Hepatic stellate cell (primary cell): ENCODE measurements around the gene PTGFRN.

Source experiments
- DNase-seq: peaks from one replicate; pipeline ENCODE4 v3.0.0; 2011; ENCODE audit warnings: low spot score

PTGFRN gene

DNA sequence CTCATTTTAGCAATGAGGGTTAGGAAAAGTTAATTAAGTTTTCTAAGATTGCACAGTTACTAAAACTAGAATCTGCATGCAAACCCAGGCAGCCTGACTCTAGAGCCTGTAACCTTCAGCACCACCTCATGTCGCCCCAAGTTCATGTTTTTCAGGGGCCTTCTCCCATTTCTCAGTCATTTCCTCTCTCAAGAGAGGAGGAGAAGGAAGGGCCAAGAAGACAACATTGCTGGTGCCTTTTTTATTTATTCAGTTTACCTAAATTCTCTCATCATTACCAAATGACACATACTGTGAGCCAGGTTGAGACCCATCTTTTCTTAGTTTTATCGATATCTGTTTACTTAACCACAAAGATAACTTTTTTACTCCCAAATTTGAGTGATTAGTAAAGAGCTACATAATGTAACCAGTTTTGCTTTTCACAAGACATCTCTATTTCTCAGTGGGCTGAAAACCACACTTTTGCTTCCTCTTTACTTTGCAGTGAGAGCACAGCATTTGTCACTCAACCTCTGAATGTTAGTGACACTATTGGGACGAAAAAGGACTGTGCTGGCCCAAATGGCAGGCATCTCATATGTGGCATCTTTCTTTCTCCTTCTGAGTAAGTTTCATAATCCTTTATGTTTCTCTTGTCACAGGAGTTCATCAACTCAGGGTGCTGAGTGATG lies 91.7 kb downstream of the PTGFRN start, which contains the start of gene CD101:
Gene CD101, plus strand, starts transcription at position 507 of the 674 bp plus-strand sequence. Its CDS starts 58 bp downstream, at position 565.
- DNase-seq: no peak

GRCh38 chr1:117003223-117003875 lies 93.6 kb downstream of the PTGFRN start:
- no peak for DNase-seq

- no peak for DNase-seq
Measured at GRCh38 chr1:117007719-117008013, 98.0 kb downstream of the PTGFRN start.

GRCh38 chr1:117008656-117009055 lies 98.9 kb downstream of the PTGFRN start:
- no peak for DNase-seq

DNA sequence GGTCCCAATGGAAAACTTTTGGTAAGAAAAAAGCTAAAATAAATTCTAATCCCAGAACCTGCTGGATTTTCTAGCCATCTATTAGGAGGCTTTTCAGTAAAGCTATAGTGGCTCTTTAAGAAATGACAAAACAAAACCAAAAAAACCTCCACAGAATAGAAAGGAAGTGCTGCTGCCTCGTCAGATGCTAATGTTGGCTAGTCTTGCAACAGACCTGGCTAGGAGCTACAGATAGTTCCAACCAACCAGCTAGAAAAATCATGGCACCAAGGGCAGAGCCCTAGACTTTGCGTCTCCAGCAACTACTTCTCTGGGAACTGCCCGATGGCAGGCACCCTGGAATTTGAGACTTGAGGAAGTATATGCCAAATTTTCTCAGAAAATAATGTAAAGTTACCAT lies 99.4 kb downstream of the PTGFRN start:
- DNase-seq: no peak

- DNase-seq: no peak
Measured at GRCh38 chr1:117010310-117010969, 100.7 kb downstream of the PTGFRN start.

DNA sequence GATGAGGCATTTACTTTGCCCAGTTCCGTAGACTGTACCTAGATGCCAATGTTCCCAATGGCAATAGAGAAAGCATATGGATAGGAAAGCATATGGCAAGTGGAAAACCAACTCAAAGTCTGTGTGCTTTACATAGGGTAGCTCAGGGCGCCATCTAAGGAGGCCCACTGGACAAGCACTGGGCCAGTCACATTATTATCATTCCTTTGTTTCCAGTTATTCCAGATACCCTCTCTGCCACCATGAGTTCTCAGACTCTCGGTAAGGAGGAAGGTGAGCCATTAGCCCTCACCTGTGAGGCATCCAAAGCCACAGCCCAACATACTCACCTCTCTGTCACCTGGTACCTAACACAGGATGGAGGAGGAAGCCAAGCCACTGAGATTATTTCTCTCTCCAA lies 101.6 kb downstream of the PTGFRN start:
- no peak for DNase-seq

- DNase-seq: no peak
Measured at GRCh38 chr1:117013309-117013858, 103.7 kb downstream of the PTGFRN start.

DNA sequence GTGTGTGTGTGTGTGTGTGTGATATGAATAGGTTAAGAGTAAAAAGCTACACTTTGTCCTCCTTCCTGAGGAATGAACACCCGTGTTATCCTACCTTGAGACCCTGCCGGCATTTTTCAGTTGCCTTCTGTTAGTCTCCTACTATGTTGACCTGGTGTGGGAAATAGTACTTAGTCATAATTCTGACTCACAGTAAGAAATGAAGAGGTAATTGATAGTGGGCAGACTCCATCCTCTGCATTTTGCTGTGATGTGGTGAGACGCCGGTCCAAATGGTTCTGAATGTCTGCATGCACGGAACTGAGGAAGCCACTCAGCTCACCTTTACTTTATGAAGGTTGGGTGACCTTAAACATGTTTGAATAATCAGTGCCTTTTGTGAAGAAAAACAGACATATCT lies 104.5 kb downstream of the PTGFRN start:
- no peak for DNase-seq

GRCh38 chr1:117015724-117016123 lies 106.0 kb downstream of the PTGFRN start:
- DNase-seq: no peak

DNA sequence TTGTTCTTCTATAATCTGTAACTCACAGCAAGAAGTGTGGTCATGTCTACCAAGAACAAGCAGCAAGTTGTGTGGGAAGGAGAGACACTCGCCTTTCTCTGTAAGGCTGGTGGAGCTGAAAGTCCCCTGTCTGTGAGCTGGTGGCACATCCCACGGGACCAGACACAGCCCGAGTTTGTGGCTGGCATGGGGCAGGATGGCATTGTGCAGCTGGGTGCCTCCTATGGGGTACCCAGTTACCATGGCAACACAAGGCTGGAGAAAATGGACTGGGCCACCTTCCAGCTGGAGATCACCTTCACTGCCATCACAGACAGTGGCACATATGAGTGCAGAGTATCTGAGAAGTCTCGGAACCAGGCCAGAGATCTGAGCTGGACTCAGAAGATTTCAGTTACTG lies 107.3 kb downstream of the PTGFRN start:
- no peak for DNase-seq

GRCh38 chr1:117017648-117018047 lies 107.9 kb downstream of the PTGFRN start:
- no peak for DNase-seq

GRCh38 chr1:117020526-117021156 lies 110.9 kb downstream of the PTGFRN start:
- DNase-seq: no peak

- no peak for DNase-seq
Measured at GRCh38 chr1:117022114-117022513, 112.4 kb downstream of the PTGFRN start.

DNA sequence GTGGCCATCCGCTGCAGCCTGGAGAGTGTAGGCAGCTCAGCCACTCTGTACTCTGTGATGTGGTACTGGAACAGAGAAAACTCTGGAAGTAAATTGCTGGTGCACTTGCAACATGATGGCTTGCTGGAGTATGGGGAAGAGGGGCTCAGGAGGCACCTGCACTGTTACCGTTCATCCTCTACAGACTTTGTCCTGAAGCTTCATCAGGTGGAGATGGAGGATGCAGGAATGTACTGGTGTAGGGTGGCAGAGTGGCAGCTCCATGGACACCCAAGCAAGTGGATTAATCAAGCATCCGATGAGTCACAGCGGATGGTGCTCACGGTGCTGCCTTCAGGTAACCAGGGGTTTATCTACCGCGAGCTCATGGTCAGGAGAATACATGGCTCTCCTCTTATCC lies 115.9 kb downstream of the PTGFRN start:
- DNase-seq: no peak

GRCh38 chr1:117026361-117026760 lies 116.6 kb downstream of the PTGFRN start:
- no peak for DNase-seq

DNA sequence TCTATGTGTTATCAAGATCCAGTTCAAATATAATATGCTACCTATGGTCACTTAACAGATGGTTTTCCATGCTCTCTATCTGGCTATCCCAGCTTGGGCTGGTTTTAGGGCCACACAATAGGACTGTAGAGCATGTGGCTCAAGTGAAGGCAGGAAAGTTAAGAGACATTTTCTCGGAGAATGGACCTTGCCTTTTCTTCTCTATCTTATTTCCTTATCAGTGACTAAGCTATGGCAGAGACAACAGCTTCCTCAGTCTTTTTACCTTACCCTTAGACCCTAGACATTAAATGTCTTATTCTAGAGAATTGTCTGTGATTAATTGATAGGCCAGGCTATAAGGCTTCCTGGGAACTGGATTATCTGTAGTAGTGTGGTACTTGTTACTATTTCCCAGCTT lies 120.0 kb downstream of the PTGFRN start:
- DNase-seq: no peak

DNA sequence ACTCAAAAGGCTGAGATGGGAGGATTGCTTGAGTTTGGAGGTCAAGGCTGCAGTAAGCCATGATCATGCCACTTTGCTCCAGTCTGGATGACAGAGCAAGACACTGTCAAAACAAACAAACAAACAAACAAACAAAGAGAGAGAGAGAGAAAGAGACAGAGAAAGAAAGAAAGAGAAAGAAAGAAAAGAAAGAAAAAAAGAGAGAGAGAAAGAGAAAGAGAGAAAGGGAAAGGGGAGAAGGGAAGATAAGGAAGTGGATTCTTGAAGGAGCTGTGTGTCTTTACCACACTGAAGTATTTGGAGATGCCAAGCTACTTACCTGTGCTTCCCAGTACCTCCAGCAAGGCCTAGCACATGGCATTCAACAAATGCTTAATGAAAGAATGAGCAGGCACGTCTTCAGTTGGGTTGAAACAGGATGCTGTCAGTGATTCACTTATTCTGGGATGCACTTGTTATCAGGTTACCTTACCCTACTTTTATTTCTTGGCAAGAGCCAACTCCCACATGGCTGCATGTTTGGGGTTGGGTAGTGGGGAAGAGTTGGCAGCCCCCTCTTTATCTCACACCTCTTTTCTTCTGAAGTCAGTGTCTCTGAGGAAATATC lies 120.7 kb downstream of the PTGFRN start:
- no peak for DNase-seq

DNA sequence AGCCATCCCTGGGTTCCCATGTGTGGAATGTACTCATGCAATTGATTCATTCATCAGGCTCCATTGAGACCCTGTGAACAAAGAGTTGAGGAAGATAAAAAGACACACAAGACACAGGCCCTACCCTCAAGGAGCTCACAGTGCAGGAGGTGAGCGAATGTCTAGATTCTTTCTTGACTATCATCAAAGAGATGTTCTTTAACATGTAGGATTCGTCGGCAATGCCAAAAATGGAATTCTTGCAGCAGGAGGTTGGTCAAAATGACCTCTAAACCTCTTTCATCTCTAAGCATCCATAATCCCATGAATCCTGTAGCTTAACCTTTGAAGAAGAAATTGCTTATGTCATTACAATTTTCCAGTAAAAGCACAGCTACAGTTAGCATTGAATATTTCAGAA lies 122.5 kb downstream of the PTGFRN start:
- DNase-seq: no peak

DNA sequence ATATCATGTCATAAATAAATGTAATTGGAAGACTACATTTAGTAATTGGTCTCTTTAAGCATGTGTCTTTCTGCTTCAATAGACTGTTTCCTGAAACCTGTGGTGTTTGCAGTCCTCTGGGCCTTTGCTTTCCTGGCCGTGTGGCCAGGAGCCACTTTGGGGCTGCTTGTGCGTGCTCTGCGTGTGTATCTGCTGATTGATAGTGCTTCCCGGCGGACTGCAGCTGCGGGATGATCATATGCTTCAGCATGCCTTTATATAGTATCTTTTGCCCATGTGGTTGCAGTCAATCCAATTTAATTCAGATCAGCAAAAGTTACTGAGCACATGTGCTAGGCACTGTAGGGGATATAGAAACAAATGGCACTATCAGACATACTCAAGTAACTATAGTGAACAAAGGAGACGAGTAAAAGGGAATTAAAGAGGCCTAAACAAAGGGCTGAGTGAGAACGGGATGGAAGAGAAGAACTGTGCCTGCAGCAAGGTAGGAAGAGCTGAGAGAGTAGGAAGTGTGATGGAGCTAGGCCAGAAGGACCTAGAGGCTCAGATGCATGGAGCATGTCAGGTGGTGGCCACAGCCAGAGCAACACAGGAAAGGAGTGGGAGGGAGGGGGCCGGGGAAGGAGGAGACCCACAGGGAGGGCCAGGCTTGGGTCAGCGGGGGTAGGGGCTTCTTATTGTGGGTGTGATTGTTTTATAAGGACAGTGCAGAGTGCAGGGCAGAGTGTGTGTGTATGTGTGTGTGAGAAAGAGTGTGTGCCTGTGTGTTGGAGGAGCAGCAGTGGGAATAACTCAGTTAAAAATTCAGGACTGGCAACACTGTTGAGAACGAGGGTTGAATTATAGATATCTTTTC lies 123.2 kb downstream of the PTGFRN start:
- DNase-seq: no peak

GRCh38 chr1:117033772-117034171 lies 124.1 kb downstream of the PTGFRN start:
- DNase-seq: no peak
